CD14-positive monocyte (primary cell): ENCODE measurements around the gene GAST. TPM values are rescaled to one million over a fixed set of nuclear protein-coding genes. Genes with fewer than 3 reads are reported as not detected.

Experiments
- DNase-seq, 3 donors: peaks; one replicate each; pipeline ENCODE4 v3.0.0-alpha.2; 2011 to 2022
- H2AFZ ChIP-seq: 2 replicates; pipeline ENCODE4 v1.6.0; 2012; ENCODE audit warnings: mild to moderate bottlenecking, low read depth, low read length, inconsistent platforms; ENCODE audit not compliant: insufficient read depth, poor library complexity, severe bottlenecking
- H3K27ac ChIP-seq, 2 donors: 1 replicate in 1 of 2; 2 replicates in 1 of 2; pipeline ENCODE4 v1.5.1; 2012 to 2013; ENCODE audit warnings: low read length in 2 of 2, control low read depth in 1 of 2, inconsistent platforms in 1 of 2, low read depth in 1 of 2, mild to moderate bottlenecking in 1 of 2
- H3K27me3 ChIP-seq, 2 donors: one replicate each; pipeline versions ENCODE4 v1.6.0 to v1.6.1; 2011 to 2013; ENCODE audit warnings: low read length in 2 of 2; ENCODE audit not compliant: control insufficient read depth in 2 of 2, insufficient read depth in 2 of 2
- H3K36me3 ChIP-seq, 2 donors: replicated peaks in 1 of 2; 1 replicate in 1 of 2; 2 replicates in 1 of 2; pipeline versions ENCODE4 v1.5.1 to v1.6.1; 2012 to 2013; ENCODE audit warnings: low read length in 2 of 2, control low read depth in 1 of 2, inconsistent platforms in 1 of 2, mild to moderate bottlenecking in 1 of 2; ENCODE audit not compliant: insufficient read depth in 2 of 2, control insufficient read depth in 1 of 2
- H3K4me1 ChIP-seq, 2 donors: 1 replicate in 1 of 2; 2 replicates in 1 of 2; pipeline versions ENCODE4 v1.5.1 to v1.6.1; 2012 to 2013; ENCODE audit warnings: low read length in 2 of 2, control low read depth in 1 of 2, inconsistent platforms in 1 of 2, mild to moderate bottlenecking in 1 of 2, moderate library complexity in 1 of 2; ENCODE audit not compliant: insufficient read depth in 2 of 2, control insufficient read depth in 1 of 2
- H3K4me2 ChIP-seq: replicated peaks from 2 replicates; pipeline ENCODE3; 2012; ENCODE audit warnings: low read length, moderate library complexity, mild to moderate bottlenecking; ENCODE audit not compliant: poor library complexity, severe bottlenecking; ENCODE audit errors: extremely low read depth
- H3K4me3 ChIP-seq, 3 experiments: fragments of 200-600 bp in 1 of 3; sonication (generic) in 1 of 3; replicated peaks in 1 of 3; 1 replicate in 2 of 3; 2 replicates in 1 of 3; pipeline ENCODE4 v1.5.1; 2011 to 2013; ENCODE audit warnings: low read length in 3 of 3, mild to moderate bottlenecking in 3 of 3, control low read depth in 2 of 3, low read depth in 2 of 3, inconsistent platforms in 1 of 3, moderate library complexity in 1 of 3
- H3K79me2 ChIP-seq: 2 replicates; pipeline ENCODE4 v1.6.0; 2012; ENCODE audit warnings: mild to moderate bottlenecking, control low read depth, inconsistent platforms, low read length, moderate library complexity; ENCODE audit not compliant: insufficient read depth
- H3K9ac ChIP-seq: 2 replicates; pipeline ENCODE4 v1.6.0; 2017; ENCODE audit warnings: low read length, mild to moderate bottlenecking; ENCODE audit not compliant: insufficient read depth, poor library complexity, severe bottlenecking
- H3K9me3 ChIP-seq, 2 donors: replicated peaks in 1 of 2; 1 replicate in 1 of 2; 2 replicates in 1 of 2; pipeline versions ENCODE4 v1.5.1 to v1.6.1; 2012 to 2013; ENCODE audit warnings: low read length in 2 of 2, control low read depth in 1 of 2; ENCODE audit not compliant: control insufficient read depth in 1 of 2, insufficient read depth in 1 of 2
- H4K20me1 ChIP-seq: 2 replicates; pipeline ENCODE4 v1.6.0; 2012; ENCODE audit warnings: mild to moderate bottlenecking, low read length, control low read depth, moderate library complexity; ENCODE audit not compliant: insufficient read depth
- H3K27ac Mint-ChIP-seq, 7 donors: one replicate each; pipeline ENCODE4 v1.8.0; 2020; ENCODE audit warnings: mild to moderate bottlenecking in 7 of 7, mixed read lengths in 7 of 7, moderate library complexity in 6 of 7, inconsistent platforms in 2 of 7
- H3K27me3 Mint-ChIP-seq, 3 donors: one replicate each; pipeline ENCODE4 v1.8.0; 2021 to 2022; ENCODE audit warnings: low read depth in 3 of 3, mild to moderate bottlenecking in 3 of 3, mixed read lengths in 3 of 3, moderate library complexity in 3 of 3, inconsistent platforms in 1 of 3
- H3K36me3 Mint-ChIP-seq, 2 donors: one replicate each; pipeline ENCODE4 v1.8.0; 2020; ENCODE audit warnings: mixed read lengths in 2 of 2, inconsistent platforms in 1 of 2, mild to moderate bottlenecking in 1 of 2
- H3K4me1 Mint-ChIP-seq: one replicate; pipeline ENCODE4 v1.8.0; 2020; ENCODE audit warnings: mild to moderate bottlenecking, mixed read lengths
- H3K4me3 Mint-ChIP-seq, 2 donors: one replicate each; pipeline ENCODE4 v1.8.0; 2020; ENCODE audit warnings: mild to moderate bottlenecking in 2 of 2, mixed read lengths in 2 of 2, moderate library complexity in 1 of 2
- H3K9me3 Mint-ChIP-seq, 7 donors: one replicate each; pipeline ENCODE4 v1.8.0; 2020 to 2022; ENCODE audit warnings: mixed read lengths in 7 of 7, mild to moderate bottlenecking in 6 of 7, moderate library complexity in 6 of 7, inconsistent platforms in 2 of 7
- WGBS: methylation state at CpG from one replicate; pipeline ENCODE4 v1.1.5; 2013; ENCODE audit warnings: missing lambda C conversion rate; ENCODE audit not compliant: insufficient coverage; 5-methylcytosine and 5-hydroxymethylcytosine counted together
- intact Hi-C, 2 donors: fragments of 100-400 bp; cut with micrococcal nuclease; formaldehyde crosslinking; loops; one replicate each; pipeline versions ENCODE4 v1.15.0 to v1.15.1; 2023
- polyA plus RNA-seq, 3 donors: library from polyadenylated mRNA; depleted of rRNA in 1 of 3; unstranded in 2 of 3; stranded (reverse) in 1 of 3; fragments of 300-500 nt in 2 of 3; fragments of >200 nt in 1 of 3; fragmentation: Illumina TruSeq in 2 of 3; gene quantifications; 1 replicate in 2 of 3; 2 replicates in 1 of 3; pipeline ENCODE4 v1.2.3, GENCODE V29; 2012 to 2021
- TF ChIP-seq, protein P1 (sequence below): fragments of 200-600 bp; IDR thresholded peaks from one replicate; pipeline ENCODE4 v1.8.0; 2022; ENCODE audit warnings: antibody characterized with exemption, mild to moderate bottlenecking

The GAST gene
- polyA plus RNA-seq, 3 donors: not detected

GRCh38 chr17:41740506-41740905 is 28.4 kb downstream of the GAST start:
- H3K4me1 Mint-ChIP-seq: no peaks in the 10 kb centered on the region
- no CpG with 5 or more reads among the region's 5 CpGs for WGBS

DNA sequence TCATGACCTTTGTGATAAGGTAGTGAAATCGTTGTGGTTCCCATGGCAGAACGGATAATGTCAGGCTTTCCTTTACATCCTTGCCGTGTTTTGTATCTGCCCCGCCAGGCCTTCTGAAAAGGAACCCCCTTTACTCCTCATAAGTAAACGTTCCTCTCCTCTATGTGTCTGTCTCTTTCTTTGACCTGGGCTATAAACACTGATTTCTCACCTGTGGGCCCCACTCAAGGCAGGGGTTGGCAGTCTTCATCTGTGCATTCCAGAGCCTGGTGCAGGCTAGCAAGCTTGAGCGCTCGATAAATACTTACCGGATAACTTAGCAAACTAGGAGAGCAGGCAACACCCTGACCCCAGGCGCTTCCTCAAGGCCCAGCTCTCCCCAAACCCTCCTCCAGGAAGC is 29.6 kb downstream of the GAST start:
- Histone ChIP-seq H3K9me3 (no peaks in the 10 kb centered on the region), H3K27me3 (peaks cover 0 to 5% of the 10 kb centered on the region in 2 donors), H3K36me3 (no peaks in the 10 kb centered on the region), H3K4me2 (no peak overlapping the region), H4K20me1 (no peaks in the 10 kb centered on the region), H3K27ac (no peak overlapping the region), H3K9ac (no peak overlapping the region), H3K4me3 (no peak overlapping the region), H2AFZ (no peak overlapping the region), H3K79me2 (no peaks in the 10 kb centered on the region), H3K4me1 (no peaks in the 10 kb centered on the region)
- intact Hi-C loops: no loop called here
- no peak for DNase-seq
- no peak overlapping the region for H3K27ac Mint-ChIP-seq
- WGBS: 90% methylated on average over 7 of the region's 9 CpGs
- no peaks in the 10 kb centered on the region for H3K36me3 Mint-ChIP-seq
- TF ChIP-seq, protein P1, sequence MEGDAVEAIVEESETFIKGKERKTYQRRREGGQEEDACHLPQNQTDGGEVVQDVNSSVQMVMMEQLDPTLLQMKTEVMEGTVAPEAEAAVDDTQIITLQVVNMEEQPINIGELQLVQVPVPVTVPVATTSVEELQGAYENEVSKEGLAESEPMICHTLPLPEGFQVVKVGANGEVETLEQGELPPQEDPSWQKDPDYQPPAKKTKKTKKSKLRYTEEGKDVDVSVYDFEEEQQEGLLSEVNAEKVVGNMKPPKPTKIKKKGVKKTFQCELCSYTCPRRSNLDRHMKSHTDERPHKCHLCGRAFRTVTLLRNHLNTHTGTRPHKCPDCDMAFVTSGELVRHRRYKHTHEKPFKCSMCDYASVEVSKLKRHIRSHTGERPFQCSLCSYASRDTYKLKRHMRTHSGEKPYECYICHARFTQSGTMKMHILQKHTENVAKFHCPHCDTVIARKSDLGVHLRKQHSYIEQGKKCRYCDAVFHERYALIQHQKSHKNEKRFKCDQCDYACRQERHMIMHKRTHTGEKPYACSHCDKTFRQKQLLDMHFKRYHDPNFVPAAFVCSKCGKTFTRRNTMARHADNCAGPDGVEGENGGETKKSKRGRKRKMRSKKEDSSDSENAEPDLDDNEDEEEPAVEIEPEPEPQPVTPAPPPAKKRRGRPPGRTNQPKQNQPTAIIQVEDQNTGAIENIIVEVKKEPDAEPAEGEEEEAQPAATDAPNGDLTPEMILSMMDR: no peak
- H3K4me3 Mint-ChIP-seq: no peak overlapping the region
- no peaks in the 10 kb centered on the region for H3K4me1 Mint-ChIP-seq
- H3K27me3 Mint-ChIP-seq: peaks cover 10 to 17% (median 15%) of the 10 kb centered on the region in 3 donors
- H3K9me3 Mint-ChIP-seq: peaks cover 0 to 1% (median 0%) of the 10 kb centered on the region in 7 donors

More at GRCh38 chr17:41740506-41740905, 28.4 kb downstream of the GAST start:
- TF ChIP-seq, protein P1: no peak
- Histone ChIP-seq H3K4me2 (no peak overlapping the region), H3K9ac (no peak overlapping the region), H3K79me2 (no peaks in the 10 kb centered on the region), H3K4me3 (no peak overlapping the region), H3K9me3 (no peaks in the 10 kb centered on the region), H4K20me1 (no peaks in the 10 kb centered on the region), H2AFZ (no peak overlapping the region), H3K27me3 (peaks cover 6 to 16% of the 10 kb centered on the region in 2 donors), H3K36me3 (no peaks in the 10 kb centered on the region), H3K4me1 (no peaks in the 10 kb centered on the region), H3K27ac (no peak overlapping the region)
- DNase-seq: no peak
- intact Hi-C loops: no loop called here
- Mint-ChIP-seq H3K36me3 (peaks cover 0 to 3% of the 10 kb centered on the region in 2 donors), H3K4me3 (no peak overlapping the region), H3K27ac (no peak overlapping the region), H3K9me3 (peaks cover 0 to 5% (median 0%) of the 10 kb centered on the region in 7 donors), H3K27me3 (peaks cover 22 to 29% (median 25%) of the 10 kb centered on the region in 3 donors)
